MCF 10A (cell line): ENCODE results near the gene GDF2. TPM values are rescaled to one million over a fixed set of nuclear protein-coding genes. Genes with fewer than 3 reads are reported as not detected.

Experiments
- BruUV-seq: library from RNA; stranded (reverse); fragments of 400-500 nt; replicated peaks from 2 replicates; lab custom pipeline; 2021; lab: Mats Ljungman, UMichigan
- CTCF ChIA-PET: fragments of 300-600 bp; sonication (Branson Sonifier 250); formaldehyde crosslinking; extraction: SDS; loops from one replicate; lab custom pipeline; 2021; ENCODE audit warnings: antibody characterized with exemption, inconsistent platforms; lab: Yijun Ruan, JAX
- POLR2A ChIA-PET: fragments of 300-600, 350-650 bp; sonication (Branson Sonifier 250); formaldehyde crosslinking; extraction: SDS; loops from one replicate; lab custom pipeline; 2020; ENCODE audit warnings: antibody characterized with exemption, inconsistent platforms; lab: Yijun Ruan, JAX
- DNase-seq: peaks from one replicate; pipeline ENCODE4 v3.0.0-alpha.2; 2018; ENCODE audit not compliant: unreplicated experiment
- H3K27ac Mint-ChIP-seq: one replicate; pipeline ENCODE4 v1.8.0; 2022; ENCODE audit warnings: mild to moderate bottlenecking, low read depth, mixed read lengths; ENCODE audit not compliant: unreplicated experiment
- H3K27me3 Mint-ChIP-seq: one replicate; pipeline ENCODE4 v1.8.0; 2022; ENCODE audit warnings: mixed read lengths; ENCODE audit not compliant: insufficient read depth, unreplicated experiment
- H3K36me3 Mint-ChIP-seq: one replicate; pipeline ENCODE4 v1.8.0; 2022; ENCODE audit warnings: mild to moderate bottlenecking, moderate library complexity, mixed read lengths; ENCODE audit not compliant: insufficient read depth, unreplicated experiment
- H3K4me1 Mint-ChIP-seq: one replicate; pipeline ENCODE4 v1.8.0; 2022; ENCODE audit warnings: mixed read lengths; ENCODE audit not compliant: insufficient read depth, unreplicated experiment
- H3K4me3 Mint-ChIP-seq: one replicate; pipeline ENCODE4 v1.8.0; 2022; ENCODE audit warnings: mild to moderate bottlenecking, moderate library complexity, mixed read lengths; ENCODE audit not compliant: unreplicated experiment
- H3K9me3 Mint-ChIP-seq: one replicate; pipeline ENCODE4 v1.8.0; 2022; ENCODE audit warnings: mixed read lengths; ENCODE audit not compliant: unreplicated experiment
- intact Hi-C: fragments of 100-400 bp; cut with micrococcal nuclease; formaldehyde crosslinking; loops from 2 replicates; pipeline ENCODE4 v1.14.1; 2022
- total RNA-seq: library from RNA; stranded (reverse); gene quantifications from 2 replicates; pipeline ENCODE4 v1.2.3, GENCODE V29; 2022
- TF ChIP-seq, protein P1 (sequence below): fragments of 200-600 bp; IDR thresholded peaks from one replicate; pipeline ENCODE4 v1.8.0; 2022; ENCODE audit warnings: antibody characterized with exemption, mild to moderate bottlenecking; ENCODE audit not compliant: unreplicated experiment

The GDF2 gene
- total RNA-seq, 1 experiment from 2014 or later, result not detected

DNA sequence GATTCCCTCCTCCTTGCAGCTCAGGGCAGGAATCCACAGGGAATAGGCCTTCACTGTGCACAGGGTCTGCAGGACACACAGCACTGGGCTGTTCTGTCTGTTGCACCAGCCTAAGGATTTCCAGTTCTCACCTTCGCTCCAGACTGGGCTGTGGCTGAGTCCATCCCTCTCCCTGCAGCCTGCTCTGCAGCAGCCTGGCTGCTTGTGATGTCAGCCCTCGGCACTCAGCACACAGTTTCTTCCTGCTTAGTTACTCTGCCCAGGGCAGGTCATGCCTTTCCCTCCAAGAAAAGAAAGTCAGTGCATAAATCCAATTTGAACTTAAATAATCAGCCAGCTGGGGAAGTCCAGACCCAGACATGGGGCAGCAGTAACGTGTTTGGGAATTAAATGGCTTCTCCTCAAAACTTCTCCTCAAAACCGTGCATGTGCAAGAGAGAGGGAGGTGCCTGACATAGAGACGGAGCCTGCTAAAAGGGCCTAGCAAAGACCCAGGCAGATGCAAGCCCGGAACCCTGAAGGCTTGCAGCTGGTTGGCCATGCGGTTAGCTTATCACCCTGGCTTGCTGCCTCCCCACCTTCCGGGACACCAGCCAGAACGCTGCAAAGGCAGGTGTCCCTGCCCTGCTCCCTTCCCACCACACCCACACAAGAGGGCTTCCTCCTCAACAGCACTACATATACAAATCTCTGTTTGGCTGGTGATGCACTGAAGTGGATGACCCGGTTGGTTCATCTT is 10.9 kb upstream of the GDF2 start:
- no peak for DNase-seq
- Mint-ChIP-seq H3K27me3 (peaks cover 36% of the 10 kb centered on the region), H3K9me3 (no peaks in the 10 kb centered on the region), H3K4me3 (no peak overlapping the region), H3K27ac (no peak overlapping the region), H3K4me1 (no peaks in the 10 kb centered on the region), H3K36me3 (no peaks in the 10 kb centered on the region)
- intact Hi-C loops, result no loop called here
- TF ChIP-seq, protein P1, sequence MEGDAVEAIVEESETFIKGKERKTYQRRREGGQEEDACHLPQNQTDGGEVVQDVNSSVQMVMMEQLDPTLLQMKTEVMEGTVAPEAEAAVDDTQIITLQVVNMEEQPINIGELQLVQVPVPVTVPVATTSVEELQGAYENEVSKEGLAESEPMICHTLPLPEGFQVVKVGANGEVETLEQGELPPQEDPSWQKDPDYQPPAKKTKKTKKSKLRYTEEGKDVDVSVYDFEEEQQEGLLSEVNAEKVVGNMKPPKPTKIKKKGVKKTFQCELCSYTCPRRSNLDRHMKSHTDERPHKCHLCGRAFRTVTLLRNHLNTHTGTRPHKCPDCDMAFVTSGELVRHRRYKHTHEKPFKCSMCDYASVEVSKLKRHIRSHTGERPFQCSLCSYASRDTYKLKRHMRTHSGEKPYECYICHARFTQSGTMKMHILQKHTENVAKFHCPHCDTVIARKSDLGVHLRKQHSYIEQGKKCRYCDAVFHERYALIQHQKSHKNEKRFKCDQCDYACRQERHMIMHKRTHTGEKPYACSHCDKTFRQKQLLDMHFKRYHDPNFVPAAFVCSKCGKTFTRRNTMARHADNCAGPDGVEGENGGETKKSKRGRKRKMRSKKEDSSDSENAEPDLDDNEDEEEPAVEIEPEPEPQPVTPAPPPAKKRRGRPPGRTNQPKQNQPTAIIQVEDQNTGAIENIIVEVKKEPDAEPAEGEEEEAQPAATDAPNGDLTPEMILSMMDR, result no peak
- BruUV-seq, result no TSS peak
- POLR2A ChIA-PET, result interaction anchor here (0.7 to 1.4 kb wide), 3 partner anchors 263 to 287 kb away, joined by 3 to 9 read pairs (median 6); no protein-coding TSS in a partner anchor
- CTCF ChIA-PET, result interaction anchor here (0.6 to 14.1 kb wide), 35 partner anchors 9 to 767 kb away, joined by 3 to 233 read pairs (median 4); partner anchors contain the start of gene GDF10

DNA sequence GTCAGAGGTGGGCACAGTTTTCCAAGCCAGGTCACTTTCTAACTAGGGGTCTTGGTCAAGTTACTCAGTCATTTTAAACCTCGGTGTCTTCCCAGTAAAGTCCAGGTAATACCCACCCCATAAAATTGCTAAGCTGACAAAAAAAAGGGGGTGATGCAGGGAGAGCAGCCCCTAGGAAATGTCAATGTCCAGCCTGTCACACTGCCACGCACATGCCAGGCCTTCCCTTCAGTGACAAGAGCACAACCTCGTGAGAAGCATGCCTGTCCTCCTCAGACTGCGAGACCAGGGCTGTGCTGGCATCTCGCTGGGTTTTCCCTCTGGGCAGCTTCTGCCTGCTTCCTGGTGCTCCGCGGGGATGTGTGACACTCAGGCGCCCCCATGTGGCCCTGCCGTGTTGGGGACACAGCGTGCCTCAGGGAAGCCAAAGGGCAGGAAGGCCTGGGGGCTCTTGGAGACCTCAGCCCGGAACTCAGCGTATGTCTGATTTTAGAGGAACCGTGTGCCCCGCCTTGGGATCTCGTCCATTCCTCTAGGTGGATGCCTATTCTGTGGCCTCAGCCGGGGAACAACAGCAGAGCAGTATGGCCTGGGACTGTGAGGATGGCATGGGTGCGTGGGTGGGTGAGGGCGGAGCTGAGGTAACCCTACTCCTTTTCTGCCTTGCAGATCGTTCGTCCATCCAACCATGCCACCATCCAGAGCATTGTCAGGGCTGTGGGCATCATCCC is 10.2 kb upstream of the GDF2 start:
- H3K27me3 Mint-ChIP-seq, result peaks cover 28% of the 10 kb centered on the region
- intact Hi-C loops, result loop anchor here (1.0 kb wide), 2 partner anchors 265 to 288 kb away; no protein-coding TSS in a partner anchor
- POLR2A ChIA-PET, result interaction anchor here (0.7 to 1.4 kb wide), 3 partner anchors 264 to 287 kb away, joined by 3 to 9 read pairs (median 6); no protein-coding TSS in a partner anchor
- DNase-seq, result peak; percentile 72
- no TSS peak for BruUV-seq
- no peak overlapping the region for H3K4me3 Mint-ChIP-seq
- no peaks in the 10 kb centered on the region for H3K9me3 Mint-ChIP-seq
- TF ChIP-seq, protein P1, result peak; percentile 97
- CTCF ChIA-PET, result interaction anchor here (0.6 to 14.1 kb wide), 40 partner anchors 8 to 767 kb away, joined by 3 to 233 read pairs (median 4); partner anchors contain the start of gene GDF10
- no peak overlapping the region for H3K27ac Mint-ChIP-seq
- no peaks in the 10 kb centered on the region for H3K4me1 Mint-ChIP-seq
- H3K36me3 Mint-ChIP-seq, result no peaks in the 10 kb centered on the region

DNA sequence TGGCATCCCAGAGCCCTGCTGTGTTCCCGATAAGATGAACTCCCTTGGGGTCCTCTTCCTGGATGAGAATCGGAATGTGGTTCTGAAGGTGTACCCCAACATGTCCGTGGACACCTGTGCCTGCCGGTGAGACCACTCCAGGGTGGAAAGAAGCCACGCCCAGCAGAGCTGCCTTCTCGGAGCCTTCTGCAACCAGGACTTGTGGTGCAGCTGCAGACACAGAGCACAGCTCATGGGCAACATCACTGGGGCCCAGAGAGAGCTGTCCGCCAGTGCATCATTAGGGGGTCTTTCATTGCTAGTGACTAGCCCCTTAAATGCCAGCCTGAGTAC is 9.6 kb upstream of the GDF2 start:
- ChIA-PET CTCF (interaction anchor here (0.6 to 14.1 kb wide), 20 partner anchors 8 to 319 kb away, joined by 3 to 233 read pairs (median 6); no protein-coding TSS in a partner anchor), POLR2A (interaction anchor here (1.0 to 1.4 kb wide), 2 partner anchors 265 to 288 kb away, joined by 6 to 9 read pairs; no protein-coding TSS in a partner anchor)
- no TSS peak for BruUV-seq
- TF ChIP-seq, protein P1, result no peak
- H3K4me1 Mint-ChIP-seq, result no peaks in the 10 kb centered on the region
- H3K4me3 Mint-ChIP-seq, result no peak overlapping the region
- no peaks in the 10 kb centered on the region for H3K36me3 Mint-ChIP-seq
- DNase-seq, result no peak
- no peaks in the 10 kb centered on the region for H3K9me3 Mint-ChIP-seq
- H3K27ac Mint-ChIP-seq, result no peak overlapping the region
- intact Hi-C loops, result loop anchor here (1.0 kb wide), 2 partner anchors 265 to 288 kb away; no protein-coding TSS in a partner anchor
- H3K27me3 Mint-ChIP-seq, result peaks cover 23% of the 10 kb centered on the region
